Right cardiac atrium (tissue), 5 donors: ENCODE results near the gene TMEM59. TPM values are rescaled to one million over a fixed set of nuclear protein-coding genes. Genes with fewer than 3 reads are reported as not detected.
A peak's percentile ranks its signal among the peaks of the same experiment; 100 is the strongest.

Experiments
- ATAC-seq, 2 donors: fragments of 200-7000 bp; cut with Tn5 transposase; one replicate each; pipeline versions ENCODE4 v1.8.0 to v1.9.1; 2020; ENCODE audit warnings: moderate library complexity in 2 of 2, mild to moderate bottlenecking in 1 of 2
- DNase-seq, 3 donors: peaks; one replicate each; pipeline ENCODE4 v3.0.0-alpha.2; 2020
- H3K27ac ChIP-seq: one replicate; pipeline ENCODE4 v1.5.1; 2013; ENCODE audit warnings: mild to moderate bottlenecking, low read length, control low read depth, moderate library complexity
- H3K27me3 ChIP-seq: one replicate; pipeline ENCODE4 v1.6.1; 2013; ENCODE audit not compliant: control insufficient read depth, insufficient read depth
- H3K4me1 ChIP-seq: one replicate; pipeline ENCODE4 v1.6.1; 2013; ENCODE audit warnings: low read length; ENCODE audit not compliant: control insufficient read depth, insufficient read depth
- H3K4me3 ChIP-seq: one replicate; pipeline ENCODE4 v1.5.1; 2013; ENCODE audit warnings: low read length, control low read depth
- H3K9me3 ChIP-seq: one replicate; pipeline ENCODE4 v1.6.1; 2013; ENCODE audit warnings: low read length; ENCODE audit not compliant: control insufficient read depth
- WGBS: extraction: QIAGEN DNeasy Blood & Tissue Kit; methylation state at CpG from one replicate; pipeline ENCODE4 v1.1.7; 2013; 5-methylcytosine and 5-hydroxymethylcytosine counted together
- intact Hi-C, 4 donors: fragments of 100-400 bp; cut with DNase I; formaldehyde crosslinking; loops; one replicate each; pipeline versions ENCODE4 v1.11.0 to v1.14.0; 2022 to 2023
- polyA plus RNA-seq: library from polyadenylated mRNA; stranded (reverse); fragments of 200-250 nt; gene quantifications from one replicate; pipeline ENCODE4 v1.2.3, GENCODE V29; 2013
- total RNA-seq, 4 donors: library from RNA; stranded (reverse); fragmentation: NEBNext Ultra II Directional; extraction: Animal tissue kit (Norgen Biotek cat#: 25700); gene quantifications; one replicate each; pipeline ENCODE4 v1.2.1, GENCODE V29; 2021
- donor health status: healthy with polysubstance abuse.
- donor health status: DM: no; HTN: yes; CAD: no.
- donor health status: DM: no; HTN: no; CAD: no.
- donor health status: DM: no; HTN: yes; CAD: no; lungs with severe emphysema.
- donor health status: DM: yes; HTN: yes; CAD: no.

TMEM59 gene
- total and polyA plus RNA-seq, 5 donors, result 245 to 377 (median 352) TPM

GRCh38 chr1:54088385-54088784 is 35.4 kb upstream of the TMEM59 start:
- H3K27me3 ChIP-seq, result no peaks in the 10 kb centered on the region
- intact Hi-C loops, result no loop called here
- H3K9me3 ChIP-seq, result no peaks in the 10 kb centered on the region
- H3K27ac ChIP-seq, result no peak overlapping the region
- WGBS, result 93% methylated on average over 5 of the region's 5 CpGs
- DNase-seq (no peak), ATAC-seq (no peak)
- H3K4me3 ChIP-seq, result no peak overlapping the region
- no peaks in the 10 kb centered on the region for H3K4me1 ChIP-seq

GRCh38 chr1:54086754-54087153 is 33.8 kb upstream of the TMEM59 start:
- no peak for DNase-seq
- H3K4me1 ChIP-seq, result no peaks in the 10 kb centered on the region
- no peak for ATAC-seq
- intact Hi-C loops, result no loop called here
- no peaks in the 10 kb centered on the region for H3K9me3 ChIP-seq
- WGBS, result 88% methylated on average over 1 of the region's 1 CpG
- H3K27ac ChIP-seq, result no peak overlapping the region
- H3K27me3 ChIP-seq, result no peaks in the 10 kb centered on the region
- H3K4me3 ChIP-seq, result no peak overlapping the region

- Histone ChIP-seq H3K4me1 (no peaks in the 10 kb centered on the region), H3K27me3 (no peaks in the 10 kb centered on the region), H3K4me3 (no peak overlapping the region), H3K9me3 (no peaks in the 10 kb centered on the region), H3K27ac (no peak overlapping the region)
- DNase-seq, result no peak
- WGBS, result 90% methylated on average over 2 of the region's 2 CpGs
- intact Hi-C loops, result no loop called here
- no peak for ATAC-seq
Measured at GRCh38 chr1:54084794-54085193, 31.8 kb upstream of the TMEM59 start.

GRCh38 chr1:54081306-54082270 is 28.6 kb upstream of the TMEM59 start:
- 89% methylated on average over 8 of the region's 8 CpGs for WGBS
- no peak overlapping the region for H3K4me3 ChIP-seq
- no peaks in the 10 kb centered on the region for H3K4me1 ChIP-seq
- no peak overlapping the region for H3K27ac ChIP-seq
- H3K27me3 ChIP-seq, result no peaks in the 10 kb centered on the region
- no peaks in the 10 kb centered on the region for H3K9me3 ChIP-seq
- DNase-seq, result peak in 2 of 3 donors; percentile 41 to 70
- ATAC-seq, result peak; percentile 66 to 85
- intact Hi-C loops, result no loop called here

- intact Hi-C loops, result no loop called here
- Histone ChIP-seq H3K4me1 (no peaks in the 10 kb centered on the region), H3K27ac (no peak overlapping the region), H3K27me3 (no peaks in the 10 kb centered on the region), H3K9me3 (no peaks in the 10 kb centered on the region), H3K4me3 (no peak overlapping the region)
- ATAC-seq (no peak), DNase-seq (no peak)
- 91% methylated on average over 2 of the region's 2 CpGs for WGBS
Measured at GRCh38 chr1:54080598-54081049, 27.6 kb upstream of the TMEM59 start.

- H3K4me1 ChIP-seq, result no peaks in the 10 kb centered on the region
- H3K27me3 ChIP-seq, result no peaks in the 10 kb centered on the region
- no peak for ATAC-seq
- H3K27ac ChIP-seq, result no peak overlapping the region
- intact Hi-C loops, result no loop called here
- DNase-seq, result no peak
- no peak overlapping the region for H3K4me3 ChIP-seq
- no peaks in the 10 kb centered on the region for H3K9me3 ChIP-seq
Measured at GRCh38 chr1:54077359-54077758, 24.4 kb upstream of the TMEM59 start.

GRCh38 chr1:54070171-54070837 is 17.3 kb upstream of the TMEM59 start:
- 41% methylated on average over 2 of the region's 2 CpGs for WGBS
- Histone ChIP-seq H3K4me3 (no peak overlapping the region), H3K27ac (no peak overlapping the region), H3K27me3 (no peaks in the 10 kb centered on the region), H3K9me3 (no peaks in the 10 kb centered on the region), H3K4me1 (no peaks in the 10 kb centered on the region)
- intact Hi-C loops, result loop anchor here in 2 of 4 donors (5.0 kb wide), 2 partner anchors 417 to 742 kb away; no protein-coding TSS in a partner anchor
- ATAC-seq (peak in 1 of 2 donors; percentile 49), DNase-seq (no peak)

GRCh38 chr1:54069791-54070170 is 16.8 kb upstream of the TMEM59 start:
- Histone ChIP-seq H3K4me3 (no peak overlapping the region), H3K27ac (no peak overlapping the region), H3K4me1 (no peaks in the 10 kb centered on the region), H3K27me3 (no peaks in the 10 kb centered on the region), H3K9me3 (no peaks in the 10 kb centered on the region)
- 33% methylated on average over 1 of the region's 1 CpG for WGBS
- intact Hi-C loops, result loop anchor here in 2 of 4 donors (5.0 to 10.0 kb wide), 3 partner anchors 418 to 743 kb away; partner anchors contain the start of gene TTC22 (in 1 of the 2)
- ATAC-seq (no peak), DNase-seq (peak in 1 of 3 donors; percentile 14)

GRCh38 chr1:54064299-54064698 is 11.3 kb upstream of the TMEM59 start:
- Histone ChIP-seq H3K4me1 (no peaks in the 10 kb centered on the region), H3K4me3 (no peak overlapping the region), H3K27me3 (no peaks in the 10 kb centered on the region), H3K9me3 (no peaks in the 10 kb centered on the region), H3K27ac (no peak overlapping the region)
- 87% methylated on average over 5 of the region's 5 CpGs for WGBS
- DNase-seq, result no peak
- intact Hi-C loops, result loop anchor here in 1 of 4 donors (10.0 kb wide), 1 partner anchor 741 kb away; the partner anchor contains the start of gene TTC22
- ATAC-seq, result no peak

GRCh38 chr1:54054438-54054749 is 1.4 kb upstream of the TMEM59 start:
- WGBS, result 54% methylated on average over 5 of the region's 5 CpGs
- DNase-seq (no peak), ATAC-seq (no peak)
- peak overlapping the region; percentile 96 for H3K4me3 ChIP-seq
- no peak overlapping the region for H3K27ac ChIP-seq
- intact Hi-C loops, result no loop called here
- no peaks in the 10 kb centered on the region for H3K9me3 ChIP-seq
- no peaks in the 10 kb centered on the region for H3K27me3 ChIP-seq
- H3K4me1 ChIP-seq, result no peaks in the 10 kb centered on the region

- no peak for DNase-seq
- no peaks in the 10 kb centered on the region for H3K27me3 ChIP-seq
- ATAC-seq, result peak; percentile 0 to 5
- peak overlapping the region; percentile 96 for H3K4me3 ChIP-seq
- H3K9me3 ChIP-seq, result no peaks in the 10 kb centered on the region
- peak overlapping the region; percentile 68 for H3K27ac ChIP-seq
- peaks cover 2% of the 10 kb centered on the region for H3K4me1 ChIP-seq
- intact Hi-C loops, result no loop called here
- 11% methylated on average over 21 of the region's 21 CpGs for WGBS
Measured at GRCh38 chr1:54053745-54054437, 887 bp upstream of the TMEM59 start.
